T1000 (cell line): ENCODE data around the gene IYD.
"Not testable (repeated sequence)": the region's sequence is repeated elsewhere in the genome, so short reads cannot be mapped to it uniquely, and the experiment has no call there.

Source experiments
- DNase-seq: peaks from one replicate; lab custom pipeline; 2025; ENCODE audit warnings: mixed read lengths; lab: John Stamatoyannopoulos, UW

The IYD gene

GRCh38 chr6:150435360-150435759, 66.5 kb downstream of the IYD start:
- DNase-seq, result no peak

- DNase-seq, result no peak
Measured at GRCh38 chr6:150435832-150436231, 67.0 kb downstream of the IYD start.

- no peak for DNase-seq
Measured at GRCh38 chr6:150439373-150439772, 70.6 kb downstream of the IYD start.

GRCh38 chr6:150443621-150444020, 74.8 kb downstream of the IYD start:
- DNase-seq, result no peak

GRCh38 chr6:150444308-150444707, 75.5 kb downstream of the IYD start:
- DNase-seq, result no peak

GRCh38 chr6:150445486-150445885, 76.7 kb downstream of the IYD start:
- DNase-seq, result no peak

- DNase-seq, result no peak
Measured at GRCh38 chr6:150448221-150448620, 79.4 kb downstream of the IYD start.

- DNase-seq, result not testable (repeated sequence)
Measured at GRCh38 chr6:150449055-150449454, 80.2 kb downstream of the IYD start.

GRCh38 chr6:150450918-150451317, 82.1 kb downstream of the IYD start:
- no peak for DNase-seq

GRCh38 chr6:150451807-150452427, 83.1 kb downstream of the IYD start:
- DNase-seq, result no peak

GRCh38 chr6:150452428-150453243, 83.8 kb downstream of the IYD start:
- no peak for DNase-seq

GRCh38 chr6:150453357-150453756, 84.5 kb downstream of the IYD start:
- no peak for DNase-seq
